CD1c-positive myeloid dendritic cell (primary cell): ENCODE data around the gene MRFAP1L1.
A peak's percentile ranks its signal among the peaks of the same experiment; 100 is the strongest.
"Not testable (repeated sequence)": the region's sequence is repeated elsewhere in the genome, so short reads cannot be mapped to it uniquely, and the experiment has no call there.

ENCODE experiments used
- DNase-seq: peaks from one replicate; pipeline ENCODE4 v3.0.0-alpha.2; 2016; ENCODE audit errors: extremely low spot score

Gene MRFAP1L1

DNA sequence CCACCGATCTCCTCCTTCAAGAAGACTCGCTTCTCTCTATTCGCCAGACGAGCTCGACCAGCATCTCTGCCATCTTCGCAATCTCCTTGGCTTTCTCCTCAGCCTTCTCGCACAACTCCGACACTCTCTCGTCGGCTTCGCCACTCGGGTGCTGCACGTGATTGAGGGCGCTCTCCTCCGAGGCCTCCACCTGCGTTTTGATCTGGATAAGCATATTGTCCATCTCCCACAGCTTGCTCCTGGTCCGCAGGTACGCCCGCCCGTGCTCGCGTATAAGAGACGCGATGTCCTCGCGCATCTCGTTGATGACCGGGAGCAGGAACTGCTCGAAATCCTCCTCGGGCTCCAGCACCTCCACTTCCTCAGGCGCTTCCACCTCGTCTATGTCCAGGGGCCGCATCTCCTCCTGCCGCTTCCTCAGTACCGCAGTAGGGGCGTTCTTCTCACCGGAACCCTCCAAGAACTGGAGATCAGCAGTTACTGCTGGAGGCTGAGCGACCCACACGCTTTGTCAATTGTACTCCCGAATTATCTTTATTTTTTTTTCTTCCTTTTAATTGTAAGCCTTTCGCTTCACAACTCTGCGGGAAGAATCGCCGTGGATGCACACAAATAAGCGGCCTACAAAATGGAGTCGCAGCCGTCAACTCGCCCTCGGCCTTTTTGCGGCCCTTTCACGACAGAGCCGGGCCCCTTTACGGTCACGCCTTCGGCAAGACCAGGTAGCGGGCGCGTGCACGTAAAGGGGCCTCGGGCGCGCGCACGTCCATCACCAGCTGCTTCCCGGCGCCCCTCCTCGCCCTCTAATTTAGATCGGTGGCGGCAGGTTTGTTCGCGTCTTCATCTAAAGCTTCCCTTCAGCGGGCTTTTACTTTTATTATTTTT lies at the start of gene MRFAP1L1:
Gene MRFAP1L1, minus strand, starts transcription at position 636 of the 885 bp plus-strand sequence. Its CDS starts 236 bp downstream, at position 400.
- DNase-seq: peak; percentile 98

DNA sequence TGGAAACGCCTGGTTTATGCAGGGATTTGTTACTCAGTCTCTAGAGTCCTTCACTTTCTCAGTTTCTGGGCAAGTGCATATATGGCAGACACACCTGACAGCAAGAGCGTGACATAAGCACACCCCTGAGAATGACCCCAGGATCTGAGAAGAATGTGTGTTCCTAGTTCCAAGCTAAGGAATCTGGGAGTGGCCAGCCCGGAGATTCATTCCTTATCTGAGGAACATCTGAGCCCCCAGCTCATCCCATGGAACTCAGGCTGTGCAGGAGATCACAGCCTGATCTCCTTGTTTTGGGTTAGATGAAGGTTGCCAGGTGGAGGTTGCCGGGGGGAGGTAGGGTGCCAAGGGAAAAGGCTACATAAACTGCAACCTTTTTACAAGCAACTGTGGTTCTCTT lies 49.1 kb upstream of the MRFAP1L1 start:
- no peak for DNase-seq

DNA sequence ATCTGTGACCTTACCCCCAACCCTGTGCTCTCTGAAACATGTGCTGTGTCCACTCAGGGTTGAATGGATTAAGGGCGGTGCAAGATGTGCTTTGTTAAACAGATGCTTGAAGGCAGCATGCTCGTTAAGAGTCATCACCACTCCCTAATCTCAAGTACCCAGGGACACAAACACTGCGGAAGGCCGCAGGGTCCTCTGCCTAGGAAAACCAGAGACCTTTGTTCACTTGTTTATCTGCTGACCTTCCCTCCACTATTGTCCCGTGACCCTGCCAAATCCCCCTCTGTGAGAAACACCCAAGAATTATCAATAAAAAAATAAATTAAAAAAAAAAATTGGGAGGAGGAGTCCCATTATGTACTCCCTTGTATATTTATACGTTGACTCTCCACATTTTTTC lies 46.7 kb upstream of the MRFAP1L1 start:
- not testable (repeated sequence) for DNase-seq

DNA sequence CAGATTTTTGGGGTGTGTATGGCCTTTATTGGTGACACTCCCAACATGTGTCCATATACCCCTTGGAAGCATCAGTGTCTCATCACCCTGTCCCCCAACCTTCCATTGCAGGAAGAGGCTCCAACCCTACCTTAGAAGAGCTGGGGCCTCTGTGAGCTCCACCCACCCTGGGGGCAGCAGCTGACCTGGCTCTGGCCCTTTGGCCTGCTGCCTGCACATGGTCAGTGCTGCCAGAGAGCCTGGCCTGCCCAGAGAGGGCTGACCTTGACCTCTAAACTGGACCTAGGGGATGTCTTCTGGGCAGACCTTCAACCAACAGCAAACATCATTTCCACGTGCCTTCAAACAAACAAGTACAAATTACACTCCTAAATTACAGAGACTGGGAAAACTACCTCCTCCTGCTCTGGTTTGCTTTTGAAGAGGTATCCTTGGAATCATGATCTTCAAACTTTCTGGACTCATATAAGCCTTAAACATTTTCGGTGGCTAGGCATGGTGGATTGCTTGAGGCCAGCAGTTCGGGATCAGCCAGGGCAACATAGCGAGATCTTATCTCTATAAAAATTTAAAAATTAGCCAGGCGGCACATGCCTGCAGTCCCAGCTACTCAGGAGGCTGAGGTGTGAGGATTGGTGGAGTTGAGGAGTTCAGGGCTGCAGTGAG lies 45.6 kb upstream of the MRFAP1L1 start:
- no peak for DNase-seq

DNA sequence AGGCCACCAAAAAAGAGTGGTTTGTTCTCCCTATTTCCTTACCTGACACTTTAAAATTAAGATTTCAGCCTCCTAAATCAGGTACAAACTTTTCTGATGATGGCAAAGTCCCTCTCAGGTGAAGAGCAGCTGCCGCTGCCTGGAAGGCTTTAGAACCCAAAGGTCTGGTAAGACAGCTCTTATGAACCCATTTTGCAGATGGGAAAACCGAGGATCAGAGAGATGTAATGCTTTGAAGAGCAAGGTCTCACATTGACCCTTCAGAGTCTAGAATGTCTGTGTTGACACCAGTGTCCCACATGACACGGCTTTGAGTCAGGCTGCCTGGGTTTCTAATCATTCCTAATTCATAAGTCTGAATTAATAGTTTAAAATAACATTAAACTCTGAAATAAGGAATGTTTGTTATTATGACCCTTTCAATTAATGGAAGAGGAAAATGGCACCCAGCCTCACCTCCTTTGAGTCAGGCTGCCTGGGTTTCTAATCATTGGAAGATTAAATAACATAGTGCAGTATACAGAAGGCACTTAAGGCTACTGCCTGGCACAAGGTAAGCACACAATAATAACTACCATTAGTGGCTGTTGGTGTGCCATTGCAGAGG lies 44.9 kb upstream of the MRFAP1L1 start:
- no peak for DNase-seq

DNA sequence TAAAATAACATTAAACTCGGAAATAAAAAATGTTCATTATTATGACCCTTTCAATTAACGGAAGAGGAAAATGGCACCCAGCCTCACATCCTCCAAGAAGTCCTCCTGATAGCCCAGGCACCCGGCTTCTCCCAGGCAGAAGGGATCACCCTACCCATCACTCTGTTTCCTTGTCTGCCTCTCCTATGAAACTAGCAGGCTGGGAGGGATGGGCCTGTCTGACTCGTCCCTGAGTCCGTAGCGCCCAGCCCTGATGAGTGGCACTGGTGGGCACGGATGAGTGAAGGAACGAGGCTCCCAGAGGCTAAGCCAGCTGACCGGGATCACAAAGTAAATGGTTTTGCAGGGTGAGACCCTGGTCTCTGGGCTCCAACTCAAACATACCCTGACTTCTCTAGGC lies 44.2 kb upstream of the MRFAP1L1 start:
- no peak for DNase-seq

DNA sequence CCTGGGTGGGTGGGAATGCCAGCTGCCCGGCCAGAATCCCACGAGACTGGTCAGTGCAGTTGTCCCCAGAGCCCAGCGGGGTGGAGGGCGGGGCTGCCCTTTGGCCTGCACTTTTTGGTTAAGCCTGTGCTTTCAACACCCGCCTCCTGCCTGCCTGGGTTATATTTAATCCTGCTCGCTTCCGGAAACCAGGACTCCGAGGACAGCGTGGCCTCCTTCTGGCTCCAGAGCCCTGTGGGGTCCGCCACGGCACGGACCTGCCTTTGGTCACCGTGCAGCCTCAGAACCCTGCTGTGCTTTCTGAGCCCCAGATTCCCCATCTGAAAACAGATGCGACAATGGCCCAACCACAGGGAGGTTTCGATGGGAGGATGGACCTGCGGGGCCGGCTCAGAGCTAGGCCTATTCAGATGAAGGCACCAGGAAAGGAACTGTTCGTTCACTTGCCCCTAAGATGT lies 43.5 kb upstream of the MRFAP1L1 start:
- peak; percentile 47 for DNase-seq

DNA sequence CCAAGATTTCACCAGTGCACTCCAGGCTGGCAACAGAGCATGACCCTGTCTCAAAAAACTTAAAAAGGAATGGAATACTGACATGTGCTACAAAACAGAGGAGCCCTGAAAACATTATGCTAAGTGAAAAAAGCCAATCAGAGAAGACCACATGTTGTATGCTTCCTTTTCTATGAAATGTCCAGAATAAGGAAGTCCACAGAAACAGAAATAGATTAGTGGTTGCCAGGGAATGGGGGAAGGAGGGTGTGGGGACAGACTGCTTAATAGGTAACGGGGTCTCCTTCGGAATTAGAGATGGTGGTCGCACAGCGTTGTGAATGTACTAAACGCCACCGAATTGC lies 42.8 kb upstream of the MRFAP1L1 start:
- peak; percentile 60 for DNase-seq

DNA sequence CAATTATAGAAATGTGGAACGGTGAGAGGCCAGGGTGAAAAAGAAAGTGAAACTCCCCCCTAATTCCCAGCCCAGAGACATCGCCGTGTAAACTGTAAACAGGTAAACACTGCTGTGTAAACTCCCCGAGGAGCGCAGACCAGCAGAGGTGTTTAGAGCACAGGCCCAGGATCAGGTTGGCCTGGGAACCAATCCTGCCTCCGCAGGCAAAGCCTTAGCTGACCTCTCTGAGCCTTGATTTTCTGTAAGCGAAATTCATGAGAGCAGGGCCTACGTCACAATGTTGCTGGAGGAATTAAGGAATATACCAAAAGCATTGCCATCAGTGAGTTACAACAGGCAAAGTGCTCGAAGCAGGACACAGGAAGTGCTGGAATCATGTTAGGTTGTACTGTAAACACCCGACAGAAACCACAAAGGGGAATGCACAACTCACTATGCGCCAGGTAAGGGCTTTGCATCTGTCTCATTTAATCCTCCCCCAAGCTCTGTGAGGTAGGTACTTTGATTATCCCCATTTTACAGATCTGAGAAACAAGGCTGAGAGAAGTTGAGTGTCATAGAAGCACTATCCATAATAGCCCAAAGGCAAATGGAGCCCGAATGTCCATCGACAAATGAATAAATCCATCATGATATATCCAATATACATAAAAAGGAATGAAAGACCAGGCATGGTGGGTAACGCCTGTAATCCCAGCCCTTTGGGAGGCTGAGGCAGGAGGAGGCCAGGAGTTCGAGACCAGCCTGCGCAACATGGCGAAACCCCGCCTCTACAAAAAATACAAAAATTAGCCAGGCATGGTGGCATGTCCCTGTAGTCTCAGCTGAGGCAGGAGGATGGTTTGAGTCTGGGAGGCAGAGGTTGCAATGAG lies 42.2 kb upstream of the MRFAP1L1 start:
- DNase-seq: no peak

DNA sequence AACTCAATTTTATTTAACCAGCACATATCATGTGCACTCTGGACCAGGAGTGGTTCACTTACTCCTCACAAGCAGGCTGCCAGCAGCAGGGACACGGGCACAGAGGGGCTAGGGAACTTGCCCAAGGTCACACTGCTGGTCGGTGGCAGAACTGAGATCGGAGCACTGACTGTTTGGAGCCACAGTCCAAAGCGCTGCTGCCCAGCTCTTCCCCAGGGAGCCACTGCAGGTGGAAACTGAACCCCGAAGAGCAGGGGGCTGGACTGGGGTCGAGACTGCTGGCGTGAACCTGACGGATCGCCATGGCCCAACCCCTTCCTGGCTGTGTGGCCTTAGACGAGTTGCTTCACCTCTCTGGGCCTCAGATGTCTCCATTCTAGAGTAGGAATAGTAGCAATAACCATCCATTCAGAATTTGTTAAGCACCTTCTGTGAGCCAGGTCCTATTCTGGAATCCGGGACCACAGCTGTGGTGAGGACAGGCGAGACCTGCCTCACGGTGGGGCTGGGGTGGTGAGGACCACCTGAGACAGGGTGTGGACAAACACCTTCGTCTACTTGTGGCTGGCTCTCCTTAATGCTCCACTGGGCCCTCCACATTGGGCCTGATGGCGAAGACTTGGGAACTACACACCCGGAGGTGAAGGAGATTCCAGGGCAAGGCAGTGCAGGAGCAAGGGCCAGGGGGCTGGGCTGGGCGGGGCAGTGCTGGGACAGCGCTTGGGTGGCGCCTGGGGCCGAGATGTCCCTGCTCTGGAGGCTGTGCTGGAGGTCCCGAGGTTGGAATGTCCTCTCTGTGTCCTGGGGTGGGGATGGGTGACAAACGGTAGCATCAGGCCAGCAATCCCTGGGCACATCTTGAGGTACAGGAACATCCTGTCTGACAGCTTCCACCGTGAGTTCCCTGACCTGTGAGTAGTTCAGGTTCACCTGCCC lies 40.9 kb upstream of the MRFAP1L1 start:
- DNase-seq: no peak

DNA sequence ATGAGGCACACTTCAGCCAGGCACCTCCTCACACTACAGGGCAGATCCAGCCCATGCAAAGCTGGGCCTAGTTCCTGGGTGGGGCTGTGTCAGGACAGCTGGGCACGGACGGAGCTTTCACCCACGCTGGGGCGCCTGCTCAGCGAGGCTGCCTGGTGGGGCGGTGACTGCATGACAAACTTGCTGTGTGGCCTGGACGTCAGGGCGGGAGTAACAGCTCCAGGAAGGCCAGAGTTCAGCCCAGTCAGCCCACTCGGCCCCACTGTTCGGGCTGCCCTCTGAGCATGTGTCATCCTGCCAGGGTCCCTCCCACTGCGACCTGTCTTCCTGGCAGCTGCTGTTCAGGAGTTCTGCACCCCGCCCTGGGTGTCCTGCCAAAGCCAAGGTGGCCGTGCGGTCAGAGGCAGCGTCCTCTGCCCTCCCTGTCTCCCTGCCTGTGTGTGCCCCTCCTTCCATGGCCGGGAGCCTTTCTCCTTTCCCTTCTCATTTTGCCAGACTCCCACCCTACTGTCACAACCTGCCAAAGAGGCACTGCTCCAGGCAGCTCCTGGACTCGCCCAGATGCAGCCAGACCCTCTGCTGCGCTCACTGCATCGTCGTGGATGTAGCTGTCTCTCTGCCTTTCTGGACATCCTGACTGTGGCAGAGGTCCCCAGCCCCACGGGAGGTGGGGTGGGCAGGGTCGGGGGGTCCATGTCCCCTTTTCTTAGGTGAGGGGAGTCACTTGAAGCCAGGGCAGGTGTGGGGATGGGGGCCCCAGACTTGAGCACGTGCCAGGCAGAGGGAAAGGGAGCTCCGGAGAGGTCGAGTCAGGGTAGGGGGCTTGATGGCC lies 39.9 kb upstream of the MRFAP1L1 start:
- DNase-seq: peak; percentile 87

DNA sequence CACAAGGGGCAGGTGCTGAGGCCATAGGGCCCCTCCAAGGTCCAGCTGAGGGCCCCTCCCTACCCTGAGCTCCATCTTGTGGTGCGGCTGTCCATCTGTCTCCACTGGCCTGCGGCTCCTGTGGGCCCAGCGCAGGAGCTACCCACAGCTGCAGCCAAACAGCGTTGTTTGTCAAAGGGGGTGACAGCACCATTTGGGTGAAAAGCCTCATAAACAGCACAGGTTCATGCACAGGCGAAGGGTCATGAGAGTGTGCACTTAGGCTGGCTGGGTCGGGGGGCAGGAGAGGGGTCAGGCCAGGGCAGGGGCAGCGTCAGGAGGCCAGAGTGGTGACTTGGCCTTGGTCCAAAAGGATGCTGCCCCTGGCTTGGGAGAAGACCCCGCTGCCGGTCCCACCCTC lies 38.6 kb upstream of the MRFAP1L1 start:
- DNase-seq: no peak

DNA sequence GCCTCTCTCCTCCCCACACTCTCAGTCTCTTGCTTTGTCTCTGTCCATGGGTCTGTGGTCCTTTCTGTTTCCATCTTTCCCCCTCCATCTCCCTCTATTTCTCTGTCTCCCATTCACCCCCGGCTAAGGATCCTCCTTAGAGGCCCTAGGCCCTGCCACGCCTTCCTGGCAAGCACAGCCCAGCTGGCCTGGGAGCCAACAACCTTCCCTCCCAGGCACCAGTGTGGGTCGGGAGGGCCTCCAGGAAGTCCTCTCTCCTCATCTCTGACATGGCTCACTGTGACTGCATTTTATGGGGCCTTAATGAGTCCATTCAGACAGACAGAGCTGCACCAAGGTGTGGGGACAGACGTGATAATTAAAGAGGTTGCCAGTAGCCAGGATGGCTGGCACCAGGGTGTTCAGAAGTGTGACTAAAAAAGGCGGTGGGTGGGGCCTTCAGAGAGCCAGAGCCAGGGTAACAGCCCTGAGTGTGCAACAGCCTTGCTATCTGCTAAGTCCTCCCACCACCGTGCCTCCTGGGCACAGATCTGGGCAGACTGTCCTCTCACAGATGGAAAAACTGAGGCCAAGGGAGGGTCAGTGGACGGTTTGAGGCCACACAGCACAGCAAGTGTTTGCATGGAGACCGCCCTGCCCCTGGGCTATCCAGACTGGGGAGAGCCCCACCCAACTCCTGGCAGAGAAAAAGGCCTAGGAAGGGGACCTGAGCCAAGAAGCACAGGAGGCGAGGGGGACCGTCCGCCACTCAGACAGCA lies 37.8 kb upstream of the MRFAP1L1 start:
- no peak for DNase-seq

DNA sequence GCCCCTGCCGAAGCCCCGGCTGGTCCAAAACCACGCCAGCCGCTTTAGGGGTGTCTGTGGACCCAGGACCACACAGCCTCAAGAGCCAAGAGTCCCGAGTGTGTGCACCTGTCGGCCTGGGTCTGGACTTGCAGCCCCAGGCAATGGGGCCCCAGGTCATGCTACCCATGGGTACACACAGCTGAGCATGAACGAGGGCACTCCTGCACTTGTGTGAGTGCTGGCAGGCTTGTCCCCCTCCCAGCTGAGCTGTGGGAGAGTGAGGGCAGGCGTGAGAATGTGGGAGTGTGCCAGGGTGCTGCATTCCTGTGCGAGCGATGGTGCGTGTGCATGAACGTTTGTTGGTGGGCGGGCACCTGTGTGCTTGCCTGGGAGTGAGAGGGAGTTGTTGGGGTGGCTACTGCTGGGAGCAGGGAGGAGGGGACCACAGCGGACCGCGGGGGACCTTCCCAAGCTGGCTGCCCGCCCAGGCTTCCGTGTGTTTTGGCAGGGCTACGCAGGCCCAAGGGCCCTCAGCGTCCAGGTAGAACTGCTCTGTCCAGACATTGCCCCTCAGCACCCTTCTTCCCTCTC lies 37.1 kb upstream of the MRFAP1L1 start:
- no peak for DNase-seq

DNA sequence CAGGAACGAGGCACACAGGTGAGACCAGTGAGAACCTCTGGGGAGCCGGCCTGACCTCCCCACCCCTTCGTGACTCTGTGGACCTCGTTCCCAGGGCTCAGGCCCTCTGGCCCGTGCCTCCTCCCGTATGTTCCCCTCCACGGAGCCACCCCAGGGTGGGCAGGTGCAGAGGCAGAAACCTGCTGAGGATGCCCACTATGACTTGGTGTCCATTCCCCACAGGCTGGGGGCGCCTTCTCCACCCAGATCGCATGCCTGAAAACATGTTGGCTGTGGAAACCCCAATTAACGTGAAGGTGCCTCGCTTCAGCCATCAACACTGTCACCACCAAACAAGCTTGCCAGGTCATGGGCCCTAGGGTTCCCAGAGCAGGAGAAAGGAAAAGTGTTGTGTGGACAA lies 33.3 kb upstream of the MRFAP1L1 start:
- no peak for DNase-seq

DNA sequence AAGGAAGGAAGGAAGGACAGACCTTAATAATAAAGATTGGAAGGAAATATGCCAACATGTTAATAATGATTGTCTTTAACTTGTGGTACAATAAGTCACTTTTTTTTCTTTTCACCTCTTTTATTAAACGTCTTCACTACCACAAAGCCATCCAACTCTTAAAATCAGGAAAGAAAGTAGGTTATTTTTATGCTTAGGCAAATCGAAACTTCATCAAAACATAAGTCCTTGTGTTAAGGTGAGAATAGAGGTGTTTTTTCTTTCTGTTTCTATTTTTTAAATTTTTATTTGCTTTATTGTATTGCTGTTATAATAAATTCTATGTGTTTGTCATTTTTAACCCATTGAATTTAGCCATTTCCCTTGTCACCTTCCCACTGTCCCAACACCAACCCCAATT lies 32.8 kb upstream of the MRFAP1L1 start:
- no peak for DNase-seq

DNA sequence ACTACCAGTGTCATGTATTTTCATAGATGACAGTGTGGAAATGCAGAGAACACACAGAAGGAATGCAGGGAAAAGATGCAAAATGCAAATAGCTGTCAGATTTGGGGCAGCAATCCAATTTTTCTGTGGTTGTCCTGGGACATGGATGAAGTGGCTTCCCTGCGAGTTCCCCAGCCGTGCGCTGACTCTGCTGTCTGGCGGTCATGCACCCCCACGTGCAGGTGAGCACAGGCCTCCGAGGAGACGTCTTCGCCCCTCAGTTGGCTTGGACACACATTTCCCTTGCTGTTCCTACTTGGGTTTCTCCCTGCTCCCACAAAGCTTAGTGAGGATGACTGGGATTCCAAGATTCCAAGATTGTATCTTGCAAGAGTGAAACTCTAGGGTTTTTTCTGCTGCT lies 30.7 kb upstream of the MRFAP1L1 start:
- DNase-seq: no peak

DNA sequence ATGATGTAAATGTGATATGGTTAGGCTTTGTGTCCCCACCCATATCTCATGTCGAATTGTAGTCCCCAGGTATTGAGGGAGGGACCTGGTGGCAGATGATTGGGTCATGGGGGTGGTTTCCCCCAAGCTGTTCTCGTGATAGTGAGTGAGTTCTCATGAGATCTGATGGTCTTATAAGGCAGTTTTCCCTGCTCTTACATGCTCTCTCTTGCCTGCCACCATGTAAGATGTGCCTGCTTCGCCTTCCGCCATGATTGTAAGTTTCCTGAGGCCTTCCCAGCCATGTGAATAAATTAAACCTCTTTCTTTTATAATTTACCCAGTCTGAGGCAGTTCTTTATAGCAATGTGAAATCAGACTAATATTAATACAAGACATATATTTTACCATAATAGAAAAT lies 30.3 kb upstream of the MRFAP1L1 start:
- DNase-seq: no peak
